Endothelial cell of umbilical vein (primary cell): Measurements from ENCODE around the gene OLFM1. TPM values are rescaled to one million over a fixed set of nuclear protein-coding genes. Genes with fewer than 3 reads are reported as not detected.

Source experiments
- BruUV-seq: library from RNA; stranded (reverse); fragments of 400-500 nt; replicated peaks from 2 replicates; lab custom pipeline; 2021; lab: Mats Ljungman, UMichigan
- CTCF ChIA-PET: fragments of 300-600, 350-600 bp; sonication (Branson Sonifier 250); formaldehyde crosslinking; loops from one replicate; lab custom pipeline; 2021; ENCODE audit warnings: antibody characterized with exemption, inconsistent platforms; lab: Charles Lee
- POLR2A ChIA-PET: fragments of 300-600, 350-600 bp; sonication (Branson Sonifier 250); formaldehyde crosslinking; loops from one replicate; lab custom pipeline; 2021; ENCODE audit warnings: antibody characterized with exemption, inconsistent platforms; lab: Charles Lee
- DNase-seq: peaks from one replicate; pipeline ENCODE4 v3.0.0-alpha.2; 2011; ENCODE audit warnings: low read depth, low spot score
- FAIRE-seq: peaks from 2 replicates; lab custom pipeline; 2011; peaks lifted over from hg19 to GRCh38; lab: Jason Lieb, UNC
- H2AFZ ChIP-seq: 2 replicates; pipeline ENCODE4 v1.6.0; 2012; ENCODE audit warnings: low read depth, low read length, control low read depth, inconsistent platforms
- H3K27ac ChIP-seq: 2 replicates; pipeline ENCODE4 v1.5.1; 2011; ENCODE audit warnings: low read depth, mild to moderate bottlenecking, control low read depth, low read length, moderate library complexity; ENCODE audit not compliant: insufficient read depth
- H3K27me3 ChIP-seq, 2 experiments: 2 replicates each; pipeline versions ENCODE4 v1.6.0 to v1.6.1; 2011; ENCODE audit warnings: low read length in 2 of 2, mixed read lengths in 1 of 2; ENCODE audit not compliant: control insufficient read depth in 2 of 2, insufficient read depth in 2 of 2
- H3K36me3 ChIP-seq, 2 experiments: 2 replicates in 1 of 2; 3 replicates in 1 of 2; pipeline ENCODE4 v1.5.1; 2011; ENCODE audit warnings: low read length in 2 of 2, mild to moderate bottlenecking in 1 of 2, moderate library complexity in 1 of 2; ENCODE audit not compliant: control insufficient read depth in 2 of 2, insufficient read depth in 2 of 2; ENCODE audit errors: extremely low read depth in 1 of 2
- H3K4me1 ChIP-seq: 3 replicates; pipeline ENCODE4 v1.5.1; 2011; ENCODE audit warnings: mild to moderate bottlenecking, low read length; ENCODE audit not compliant: control insufficient read depth, insufficient read depth; ENCODE audit errors: extremely low read depth
- H3K4me2 ChIP-seq: 2 replicates; pipeline ENCODE4 v1.6.1; 2011; ENCODE audit warnings: low read length, control low read depth, mixed read lengths; ENCODE audit not compliant: insufficient read depth
- H3K4me3 ChIP-seq, 3 experiments: fragments of 200-600 bp in 1 of 3; sonication (generic), shearing (Covaris generic) in 1 of 3; replicated peaks in 1 of 3; 2 replicates each; pipeline ENCODE4 v1.5.1; 2011 to 2016; ENCODE audit warnings: control low read depth in 3 of 3, low read length in 3 of 3, mild to moderate bottlenecking in 2 of 3, inconsistent platforms in 1 of 3, low read depth in 1 of 3, moderate library complexity in 1 of 3; ENCODE audit not compliant: insufficient read depth in 1 of 3
- H3K79me2 ChIP-seq: 2 replicates; pipeline ENCODE4 v1.6.0; 2012; ENCODE audit warnings: low read length, inconsistent platforms; ENCODE audit not compliant: control insufficient read depth, insufficient read depth
- H3K9ac ChIP-seq: replicated peaks from 2 replicates; pipeline ENCODE3; 2011; ENCODE audit warnings: low read length, control low read depth; ENCODE audit not compliant: insufficient read depth; ENCODE audit errors: extremely low read depth
- H3K9me1 ChIP-seq: replicated peaks from 3 replicates; pipeline ENCODE4 v1.6.0; 2011; ENCODE audit warnings: mild to moderate bottlenecking, low read length; ENCODE audit not compliant: control insufficient read depth, insufficient read depth; ENCODE audit errors: extremely low read depth
- H3K9me3 ChIP-seq: replicated peaks from 2 replicates; pipeline ENCODE4 v1.5.1; 2012; ENCODE audit warnings: low read length, inconsistent platforms; ENCODE audit not compliant: control insufficient read depth, insufficient read depth
- H4K20me1 ChIP-seq: replicated peaks from 2 replicates; pipeline ENCODE3; 2011; ENCODE audit warnings: mild to moderate bottlenecking, low read length; ENCODE audit not compliant: control insufficient read depth, insufficient read depth; ENCODE audit errors: extremely low read depth
- EZH2 ChIP-seq: IDR thresholded peaks from 2 replicates; pipeline ENCODE4 v1.6.1; 2012; ENCODE audit warnings: borderline replicate concordance, low read depth, mild to moderate bottlenecking, moderate library complexity, low read length, inconsistent platforms; ENCODE audit not compliant: severe bottlenecking
- FOS ChIP-seq: IDR thresholded peaks from 2 replicates; pipeline ENCODE4 v1.6.1; 2011; ENCODE audit warnings: mild to moderate bottlenecking, low read length, moderate library complexity, borderline replicate concordance; ENCODE audit not compliant: insufficient read depth
- GATA2 ChIP-seq: IDR thresholded peaks from 2 replicates; pipeline ENCODE4 v1.7.0; 2011; ENCODE audit warnings: low read depth, mild to moderate bottlenecking, moderate library complexity, mixed read lengths, low read length; ENCODE audit not compliant: insufficient read length, insufficient read depth
- JUN ChIP-seq: IDR thresholded peaks from 2 replicates; pipeline ENCODE4 v1.6.1; 2011; ENCODE audit warnings: borderline replicate concordance, low read depth; ENCODE audit not compliant: insufficient read length, insufficient read depth
- MYC ChIP-seq: IDR thresholded peaks from one replicate; pipeline ENCODE4 v1.6.1; 2011; ENCODE audit warnings: mild to moderate bottlenecking, low read depth, low read length
- POLR2A ChIP-seq: IDR thresholded peaks from 2 replicates; pipeline ENCODE4 v1.6.1; 2012; ENCODE audit warnings: low read depth, mild to moderate bottlenecking, control low read depth, low read length
- POLR2AphosphoS5 ChIP-seq: IDR thresholded peaks from 2 replicates; pipeline ENCODE4 v1.6.1; 2012; ENCODE audit warnings: low read depth, mild to moderate bottlenecking, control low read depth, low read length, moderate library complexity; ENCODE audit not compliant: insufficient read depth
- dilution Hi-C: fragments of 300-500 bp; cut with MboI; formaldehyde crosslinking; loops from one replicate; pipeline ENCODE4 v1.15.0; 2019; ENCODE audit warnings: low sequenced_read_pairs; ENCODE audit not compliant: extremely low pct_ligation_motif_present
- intact Hi-C: fragments of 100-400 bp; cut with micrococcal nuclease; formaldehyde crosslinking; loops from one replicate; pipeline ENCODE4 v1.10.0; 2022
- polyA plus RNA-seq, 4 experiments: library from polyadenylated mRNA; depleted of rRNA in 3 of 4; stranded (reverse) in 3 of 4; unstranded in 1 of 4; fragments of >200 nt; gene quantifications; 2 replicates each; pipeline versions ENCODE4 v1.2.1 to v1.2.3, GENCODE V29; 2011 to 2012; ENCODE audit warnings: missing spikeins in 1 of 4
- total RNA-seq: library from RNA; stranded (reverse); gene quantifications from 2 replicates; pipeline ENCODE4 v1.2.3, GENCODE V29; 2021
- TF ChIP-seq, protein P1 (sequence below), 2 donors: IDR thresholded peaks; 1 replicate in 1 of 2; 2 replicates in 1 of 2; pipeline ENCODE4 v1.5.1; 2011; ENCODE audit warnings: low read length in 2 of 2, mild to moderate bottlenecking in 2 of 2, moderate library complexity in 2 of 2, control low read depth in 1 of 2, inconsistent platforms in 1 of 2, low read depth in 1 of 2; ENCODE audit not compliant: insufficient read depth in 1 of 2; ENCODE audit errors: extremely low read depth in 1 of 2
- TF ChIP-seq, protein P2 (sequence below): IDR thresholded peaks from 2 replicates; pipeline ENCODE4 v1.6.1; 2011; ENCODE audit not compliant: insufficient read depth, insufficient read length

Gene OLFM1
- total and polyA plus RNA-seq, 2 donors (not counting 3 experiments of a cell fraction or from before 2014, with no cell fraction given) = 0.07 to 0.95 TPM

DNA sequence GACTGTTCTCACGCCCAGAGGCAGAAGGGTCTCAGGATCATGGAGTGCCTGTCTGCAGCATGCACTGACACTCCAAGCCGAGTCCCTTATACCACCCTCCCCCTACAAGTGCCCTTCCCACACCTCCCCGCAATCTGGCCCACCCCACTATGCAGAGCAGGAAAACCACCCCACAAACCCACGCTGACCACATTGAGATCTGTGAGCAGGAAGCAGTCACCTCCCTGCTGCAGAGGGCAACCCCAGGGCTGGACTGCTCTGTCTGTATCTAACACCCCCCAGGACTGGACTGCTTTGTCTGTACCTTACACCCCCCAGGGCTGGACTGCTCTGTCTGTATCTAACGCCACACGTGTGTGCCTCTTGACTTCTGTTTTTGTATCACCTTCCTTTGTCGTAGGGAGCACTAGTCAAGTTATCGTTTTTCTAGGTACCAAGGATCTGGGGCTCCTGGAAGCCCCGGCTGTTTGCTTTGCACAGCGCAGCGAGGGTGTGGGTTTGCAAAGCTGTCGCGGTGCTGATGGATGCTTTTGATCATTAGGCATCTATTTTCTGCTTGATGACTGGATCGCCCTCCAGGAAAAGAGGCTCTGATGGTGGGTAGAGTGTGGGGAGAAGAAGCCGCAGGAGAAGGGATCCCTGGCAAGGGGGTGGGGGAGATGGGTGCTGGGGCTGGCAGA, 21.5 kb downstream of the OLFM1 start:
- Histone ChIP-seq H2AFZ (no peak overlapping the region), H3K4me3 (no peak overlapping the region), H3K27me3 (no peaks in the 10 kb centered on the region), H3K36me3 (no peaks in the 10 kb centered on the region), H3K27ac (no peak overlapping the region), H3K4me1 (no peaks in the 10 kb centered on the region), H3K9me3 (no peaks in the 10 kb centered on the region), H3K9me1 (no peaks in the 10 kb centered on the region), H3K4me2 (no peak overlapping the region), H3K9ac (no peak overlapping the region), H3K79me2 (no peaks in the 10 kb centered on the region), H4K20me1 (no peaks in the 10 kb centered on the region)
- FAIRE-seq = no peak
- POLR2A ChIA-PET = no interaction called here
- TF ChIP-seq JUN (no peak), POLR2A (no peak), FOS (no peak), GATA2 (no peak), POLR2AphosphoS5 (no peak), MYC (no peak), EZH2 (no peak)
- TF ChIP-seq, protein P1, sequence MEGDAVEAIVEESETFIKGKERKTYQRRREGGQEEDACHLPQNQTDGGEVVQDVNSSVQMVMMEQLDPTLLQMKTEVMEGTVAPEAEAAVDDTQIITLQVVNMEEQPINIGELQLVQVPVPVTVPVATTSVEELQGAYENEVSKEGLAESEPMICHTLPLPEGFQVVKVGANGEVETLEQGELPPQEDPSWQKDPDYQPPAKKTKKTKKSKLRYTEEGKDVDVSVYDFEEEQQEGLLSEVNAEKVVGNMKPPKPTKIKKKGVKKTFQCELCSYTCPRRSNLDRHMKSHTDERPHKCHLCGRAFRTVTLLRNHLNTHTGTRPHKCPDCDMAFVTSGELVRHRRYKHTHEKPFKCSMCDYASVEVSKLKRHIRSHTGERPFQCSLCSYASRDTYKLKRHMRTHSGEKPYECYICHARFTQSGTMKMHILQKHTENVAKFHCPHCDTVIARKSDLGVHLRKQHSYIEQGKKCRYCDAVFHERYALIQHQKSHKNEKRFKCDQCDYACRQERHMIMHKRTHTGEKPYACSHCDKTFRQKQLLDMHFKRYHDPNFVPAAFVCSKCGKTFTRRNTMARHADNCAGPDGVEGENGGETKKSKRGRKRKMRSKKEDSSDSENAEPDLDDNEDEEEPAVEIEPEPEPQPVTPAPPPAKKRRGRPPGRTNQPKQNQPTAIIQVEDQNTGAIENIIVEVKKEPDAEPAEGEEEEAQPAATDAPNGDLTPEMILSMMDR (IDR thresholded peaks at IDR 0.05; ENCODE audit: extremely low read depth in 1 of 2, insufficient read depth in 1 of 2, low read depth in 1 of 2, low read length in 2 of 2) = no peak
- TF ChIP-seq, protein P2, sequence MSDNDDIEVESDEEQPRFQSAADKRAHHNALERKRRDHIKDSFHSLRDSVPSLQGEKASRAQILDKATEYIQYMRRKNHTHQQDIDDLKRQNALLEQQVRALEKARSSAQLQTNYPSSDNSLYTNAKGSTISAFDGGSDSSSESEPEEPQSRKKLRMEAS = no peak
- no peak for DNase-seq
- BruUV-seq = no TSS peak
- intact Hi-C loops (no loop called here), dilution Hi-C loops (no loop called here)
- CTCF ChIA-PET = no interaction called here
